GM12878 (cell line): ENCODE data around the gene ATP5F1D. TPM values are rescaled to one million over a fixed set of nuclear protein-coding genes. Genes with fewer than 3 reads are reported as not detected.

Experiments used
- ATAC-seq: fragments of 200-7000 bp; cut with Tn5 transposase; 3 replicates; pipeline ENCODE4 v1.9.1; 2020; ENCODE audit warnings: mild to moderate bottlenecking, moderate library complexity
- BruUV-seq: library from RNA; stranded (reverse); fragments of 400-500 nt; replicated peaks from 2 replicates; lab custom pipeline; 2021; lab: Mats Ljungman, UMichigan
- CTCF ChIA-PET: fragments of 300-600 bp; sonication (Branson Sonifier 250); formaldehyde crosslinking; extraction: SDS; loops from one replicate; lab custom pipeline; 2021; ENCODE audit warnings: inconsistent platforms; lab: Yijun Ruan, JAX
- POLR2A ChIA-PET: fragments of 350-600 bp; formaldehyde crosslinking; extraction: SDS; loops from one replicate; lab custom pipeline; 2021; ENCODE audit warnings: inconsistent platforms; lab: Charles Lee
- RAD21 ChIA-PET: fragments of 300-600 bp; sonication (Branson Sonifier 250); formaldehyde crosslinking; loops from one replicate; lab custom pipeline; 2023; ENCODE audit warnings: antibody characterized with exemption; ENCODE audit not compliant: unreplicated experiment; lab: Charles Lee
- SMC1A ChIA-PET: fragments of 300-600 bp; sonication (Branson Sonifier 250); formaldehyde crosslinking; loops from one replicate; lab custom pipeline; 2023; ENCODE audit not compliant: unreplicated experiment, uncharacterized antibody; lab: Charles Lee
- DNase-seq: peaks from one replicate; pipeline ENCODE4 v3.0.0-alpha.2; 2011; ENCODE audit warnings: low read depth, low spot score
- FAIRE-seq: peaks from 3 replicates; lab custom pipeline; 2011; peaks lifted over from hg19 to GRCh38; lab: Jason Lieb, UNC
- H2AFZ ChIP-seq: 2 replicates; pipeline ENCODE4 v1.6.0; 2011; ENCODE audit warnings: low read depth, low read length, control low read depth; ENCODE audit not compliant: control insufficient read depth
- H3K27ac ChIP-seq: 2 replicates; pipeline ENCODE4 v1.5.1; 2011; ENCODE audit warnings: control low read depth; ENCODE audit not compliant: control insufficient read depth, insufficient read depth
- H3K27me3 ChIP-seq, 2 experiments: replicated peaks in 1 of 2; 2 replicates each; pipeline versions ENCODE4 v1.6.0 to v1.6.1; 2011; ENCODE audit warnings: low read length in 1 of 2; ENCODE audit not compliant: control insufficient read depth in 2 of 2, insufficient read depth in 2 of 2
- H3K36me3 ChIP-seq, 2 experiments: 2 replicates each; pipeline ENCODE4 v1.5.1; 2011; ENCODE audit warnings: low read length in 1 of 2; ENCODE audit not compliant: control insufficient read depth in 2 of 2, insufficient read depth in 2 of 2
- H3K4me1 ChIP-seq: 2 replicates; pipeline ENCODE4 v1.6.1; 2011; ENCODE audit warnings: mild to moderate bottlenecking, low read length, moderate library complexity, mixed read lengths; ENCODE audit not compliant: control insufficient read depth, insufficient read depth
- H3K4me2 ChIP-seq: 2 replicates; pipeline ENCODE4 v1.6.0; 2011; ENCODE audit warnings: control low read depth; ENCODE audit not compliant: control insufficient read depth, insufficient read depth
- H3K4me3 ChIP-seq: fragments of 200-600 bp; sonication (generic); 2 replicates; pipeline ENCODE4 v1.5.1; 2016
- H3K79me2 ChIP-seq: 2 replicates; pipeline ENCODE4 v1.6.0; 2011; ENCODE audit warnings: low read length; ENCODE audit not compliant: control insufficient read depth, insufficient read depth
- H3K9ac ChIP-seq: 2 replicates; pipeline ENCODE4 v1.8.0; 2011; ENCODE audit warnings: low read length, control low read depth, mixed read lengths; ENCODE audit not compliant: control insufficient read depth, insufficient read depth
- H3K9me3 ChIP-seq: replicated peaks from 3 replicates; pipeline ENCODE4 v1.5.1; 2011; ENCODE audit warnings: mild to moderate bottlenecking, low read length; ENCODE audit not compliant: control insufficient read depth, insufficient read depth
- H4K20me1 ChIP-seq: 2 replicates; pipeline ENCODE4 v1.6.0; 2011; ENCODE audit not compliant: control insufficient read depth, insufficient read depth
- CBX5 ChIP-seq: sonication (generic); IDR thresholded peaks from 2 replicates; pipeline ENCODE4 v1.6.1; 2016; ENCODE audit warnings: low read depth, moderate library complexity, mild to moderate bottlenecking, inconsistent platforms
- CHD4 ChIP-seq: fragments of 200-600 bp; sonication (generic); IDR thresholded peaks from 2 replicates; pipeline ENCODE4 v1.6.1; 2016; ENCODE audit warnings: mild to moderate bottlenecking
- E4F1 ChIP-seq: fragments of 450-650 bp; IDR thresholded peaks from 2 replicates; pipeline ENCODE4 v1.6.1; 2018; ENCODE audit warnings: borderline replicate concordance, mild to moderate bottlenecking; ENCODE audit not compliant: partially characterized antibody
- EP300 ChIP-seq, 2 experiments: fragments of 150-350 bp in 1 of 2; IDR thresholded peaks; 2 replicates each; pipeline ENCODE4 v1.6.1; 2011 to 2012; ENCODE audit warnings: low read depth in 2 of 2, low read length in 2 of 2, borderline replicate concordance in 1 of 2, improper control_type of control experiment in 1 of 2, inconsistent platforms in 1 of 2; ENCODE audit not compliant: control insufficient read depth in 1 of 2
- ESRRA ChIP-seq: IDR thresholded peaks from 2 replicates; pipeline ENCODE4 v1.6.1; 2012; ENCODE audit warnings: mild to moderate bottlenecking, low read length, improper control_type of control experiment
- HDAC2 ChIP-seq: fragments of 200-600 bp; sonication (generic); IDR thresholded peaks from 2 replicates; pipeline ENCODE4 v1.6.1; 2017
- LARP7 ChIP-seq: fragments of 450-650 bp; IDR thresholded peaks from 2 replicates; pipeline ENCODE4 v1.6.1; 2017; ENCODE audit warnings: mild to moderate bottlenecking
- MTA3 ChIP-seq: IDR thresholded peaks from 2 replicates; pipeline ENCODE4 v1.6.1; 2012; ENCODE audit warnings: low read length, inconsistent platforms, borderline replicate concordance
- NR2C2 ChIP-seq: IDR thresholded peaks from 2 replicates; pipeline ENCODE4 v1.6.1; 2011; ENCODE audit warnings: borderline replicate concordance, low read depth; ENCODE audit not compliant: control insufficient read depth, insufficient read length
- SMAD1 ChIP-seq: fragments of 450-650 bp; IDR thresholded peaks from 2 replicates; pipeline ENCODE4 v1.6.1; 2018; ENCODE audit warnings: mild to moderate bottlenecking, low read depth; ENCODE audit not compliant: partially characterized antibody
- SRF ChIP-seq, 2 experiments: IDR thresholded peaks; 2 replicates each; pipeline ENCODE4 v1.6.1; 2011; ENCODE audit warnings: low read depth in 2 of 2, low read length in 2 of 2, mild to moderate bottlenecking in 1 of 2, moderate library complexity in 1 of 2
- YBX1 ChIP-seq: fragments of 450-650 bp; IDR thresholded peaks from 2 replicates; pipeline ENCODE4 v1.6.1; 2016; ENCODE audit warnings: antibody characterized with exemption
- WGBS: methylation state at CpG from one replicate; pipeline ENCODE4 v1.1.6; 2016; ENCODE audit warnings: low lambda C conversion rate; ENCODE audit not compliant: insufficient replicate concordance, insufficient coverage; ENCODE audit errors: missing lambda C conversion rate; 5-methylcytosine and 5-hydroxymethylcytosine counted together
- in situ Hi-C: fragments of 300-500 bp; cut with MboI; formaldehyde crosslinking; loops from 9 replicates; pipeline ENCODE4 v1.14.3; 2018; ENCODE audit warnings: mixed read lengths
- intact Hi-C: fragments of 100-400 bp; cut with micrococcal nuclease; formaldehyde crosslinking; loops from one replicate; pipeline ENCODE4 v1.14.2; 2022; ENCODE audit not compliant: unreplicated experiment
- polyA plus RNA-seq, 11 experiments: library from polyadenylated mRNA; depleted of rRNA in 4 of 11; unstranded in 6 of 11; stranded (reverse) in 5 of 11; fragments of >200 nt; fragmentation: Nextera tagmentation in 4 of 11; fragmentation: Illumina TruSeq in 1 of 11; extraction: Ambion mirVana in 4 of 11; extraction: Trizol in 1 of 11; gene quantifications; 1 replicate in 1 of 11; 2 replicates in 10 of 11; pipeline versions ENCODE4 v1.2.1 to v1.2.3, GENCODE V29; 2011 to 2016; ENCODE audit warnings: inconsistent platforms in 2 of 11, missing spikeins in 2 of 11, low read depth in 1 of 11
- total RNA-seq, 4 experiments: library from RNA; depleted of rRNA in 3 of 4; stranded (reverse); fragments of >200 nt in 3 of 4; fragmentation: Illumina TruSeq in 1 of 4; extraction: Trizol in 1 of 4; gene quantifications; 2 replicates each; pipeline versions ENCODE4 v1.2.1 to v1.2.3, GENCODE V29; 2013 to 2021
- TF ChIP-seq, protein P1 (sequence below): IDR thresholded peaks from 2 replicates; pipeline ENCODE4 v1.6.1; 2012; ENCODE audit warnings: mild to moderate bottlenecking, low read depth, low read length
- TF ChIP-seq, protein P2 (sequence below): fragments of 450-650 bp; conservative IDR thresholded peaks from 2 replicates; pipeline ENCODE4 v1.6.1; 2017; ENCODE audit warnings: mild to moderate bottlenecking, moderate library complexity
- TF ChIP-seq, protein P3 (sequence below): IDR thresholded peaks from 2 replicates; pipeline ENCODE4 v1.6.1; 2012; ENCODE audit warnings: low read depth, low read length, improper control_type of control experiment

ATP5F1D gene
- total and polyA plus RNA-seq, 10 of the 15 experiments (the other 5 are each of a cell fraction or from before 2014, with no cell fraction given) = 7.2 to 357 (median 49.5) TPM

GRCh38 chr19:1287354-1288225 is 46.0 kb downstream of the ATP5F1D start:
- Histone ChIP-seq H3K4me3 (no peak overlapping the region), H3K4me2 (no peak overlapping the region), H3K36me3 (no peaks in the 10 kb centered on the region), H4K20me1 (no peaks in the 10 kb centered on the region), H3K9me3 (no peaks in the 10 kb centered on the region), H3K4me1 (peaks cover 16% of the 10 kb centered on the region), H3K9ac (no peak overlapping the region), H3K27ac (no peak overlapping the region), H3K79me2 (no peaks in the 10 kb centered on the region), H2AFZ (no peak overlapping the region), H3K27me3 (peaks cover 7 to 8% of the 10 kb centered on the region in 2 experiments; a peak in 3 of 4 replicates)
- in situ Hi-C loops = no loop called here
- FAIRE-seq (no peak), DNase-seq (no peak), ATAC-seq (no peak)
- WGBS = 28% methylated on average over 45 of the region's 55 CpGs
- ChIA-PET POLR2A (no interaction called here), CTCF (no interaction called here), SMC1A (no interaction called here), RAD21 (no interaction called here)
- TF ChIP-seq CHD4 (no peak), NR2C2 (no peak), SMAD1 (no peak), SRF (IDR thresholded peaks at IDR 0.05; ENCODE audit: low read depth in 2 of 2, low read length in 2 of 2) (no peak), CBX5 (no peak), EP300 (IDR thresholded peaks at IDR 0.05; ENCODE audit: borderline replicate concordance in 1 of 2, control insufficient read depth in 1 of 2, low read depth in 2 of 2, low read length in 2 of 2) (no peak), E4F1 (no peak), LARP7 (no peak), HDAC2 (no peak), MTA3 (no peak), ESRRA (no peak), YBX1 (no peak)
- TF ChIP-seq, protein P1, sequence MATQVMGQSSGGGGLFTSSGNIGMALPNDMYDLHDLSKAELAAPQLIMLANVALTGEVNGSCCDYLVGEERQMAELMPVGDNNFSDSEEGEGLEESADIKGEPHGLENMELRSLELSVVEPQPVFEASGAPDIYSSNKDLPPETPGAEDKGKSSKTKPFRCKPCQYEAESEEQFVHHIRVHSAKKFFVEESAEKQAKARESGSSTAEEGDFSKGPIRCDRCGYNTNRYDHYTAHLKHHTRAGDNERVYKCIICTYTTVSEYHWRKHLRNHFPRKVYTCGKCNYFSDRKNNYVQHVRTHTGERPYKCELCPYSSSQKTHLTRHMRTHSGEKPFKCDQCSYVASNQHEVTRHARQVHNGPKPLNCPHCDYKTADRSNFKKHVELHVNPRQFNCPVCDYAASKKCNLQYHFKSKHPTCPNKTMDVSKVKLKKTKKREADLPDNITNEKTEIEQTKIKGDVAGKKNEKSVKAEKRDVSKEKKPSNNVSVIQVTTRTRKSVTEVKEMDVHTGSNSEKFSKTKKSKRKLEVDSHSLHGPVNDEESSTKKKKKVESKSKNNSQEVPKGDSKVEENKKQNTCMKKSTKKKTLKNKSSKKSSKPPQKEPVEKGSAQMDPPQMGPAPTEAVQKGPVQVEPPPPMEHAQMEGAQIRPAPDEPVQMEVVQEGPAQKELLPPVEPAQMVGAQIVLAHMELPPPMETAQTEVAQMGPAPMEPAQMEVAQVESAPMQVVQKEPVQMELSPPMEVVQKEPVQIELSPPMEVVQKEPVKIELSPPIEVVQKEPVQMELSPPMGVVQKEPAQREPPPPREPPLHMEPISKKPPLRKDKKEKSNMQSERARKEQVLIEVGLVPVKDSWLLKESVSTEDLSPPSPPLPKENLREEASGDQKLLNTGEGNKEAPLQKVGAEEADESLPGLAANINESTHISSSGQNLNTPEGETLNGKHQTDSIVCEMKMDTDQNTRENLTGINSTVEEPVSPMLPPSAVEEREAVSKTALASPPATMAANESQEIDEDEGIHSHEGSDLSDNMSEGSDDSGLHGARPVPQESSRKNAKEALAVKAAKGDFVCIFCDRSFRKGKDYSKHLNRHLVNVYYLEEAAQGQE = no peak
- TF ChIP-seq, protein P2, sequence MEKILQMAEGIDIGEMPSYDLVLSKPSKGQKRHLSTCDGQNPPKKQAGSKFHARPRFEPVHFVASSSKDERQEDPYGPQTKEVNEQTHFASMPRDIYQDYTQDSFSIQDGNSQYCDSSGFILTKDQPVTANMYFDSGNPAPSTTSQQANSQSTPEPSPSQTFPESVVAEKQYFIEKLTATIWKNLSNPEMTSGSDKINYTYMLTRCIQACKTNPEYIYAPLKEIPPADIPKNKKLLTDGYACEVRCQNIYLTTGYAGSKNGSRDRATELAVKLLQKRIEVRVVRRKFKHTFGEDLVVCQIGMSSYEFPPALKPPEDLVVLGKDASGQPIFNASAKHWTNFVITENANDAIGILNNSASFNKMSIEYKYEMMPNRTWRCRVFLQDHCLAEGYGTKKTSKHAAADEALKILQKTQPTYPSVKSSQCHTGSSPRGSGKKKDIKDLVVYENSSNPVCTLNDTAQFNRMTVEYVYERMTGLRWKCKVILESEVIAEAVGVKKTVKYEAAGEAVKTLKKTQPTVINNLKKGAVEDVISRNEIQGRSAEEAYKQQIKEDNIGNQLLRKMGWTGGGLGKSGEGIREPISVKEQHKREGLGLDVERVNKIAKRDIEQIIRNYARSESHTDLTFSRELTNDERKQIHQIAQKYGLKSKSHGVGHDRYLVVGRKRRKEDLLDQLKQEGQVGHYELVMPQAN = no peak
- TF ChIP-seq, protein P3, sequence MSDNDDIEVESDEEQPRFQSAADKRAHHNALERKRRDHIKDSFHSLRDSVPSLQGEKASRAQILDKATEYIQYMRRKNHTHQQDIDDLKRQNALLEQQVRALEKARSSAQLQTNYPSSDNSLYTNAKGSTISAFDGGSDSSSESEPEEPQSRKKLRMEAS = no peak
- intact Hi-C loops = no loop called here
- no TSS peak for BruUV-seq
